ENCODE results near the gene HSPB9. TPM values are rescaled to one million over a fixed set of nuclear protein-coding genes. Genes with fewer than 3 reads are reported as not detected.

HSPB9 gene
- total and polyA plus RNA-seq, 10 of the 15 experiments (the other 5 are each of a cell fraction or from before 2014, with no cell fraction given) = 0.04 to 0.40 (median 0.11) TPM; not detected in 7

DNA sequence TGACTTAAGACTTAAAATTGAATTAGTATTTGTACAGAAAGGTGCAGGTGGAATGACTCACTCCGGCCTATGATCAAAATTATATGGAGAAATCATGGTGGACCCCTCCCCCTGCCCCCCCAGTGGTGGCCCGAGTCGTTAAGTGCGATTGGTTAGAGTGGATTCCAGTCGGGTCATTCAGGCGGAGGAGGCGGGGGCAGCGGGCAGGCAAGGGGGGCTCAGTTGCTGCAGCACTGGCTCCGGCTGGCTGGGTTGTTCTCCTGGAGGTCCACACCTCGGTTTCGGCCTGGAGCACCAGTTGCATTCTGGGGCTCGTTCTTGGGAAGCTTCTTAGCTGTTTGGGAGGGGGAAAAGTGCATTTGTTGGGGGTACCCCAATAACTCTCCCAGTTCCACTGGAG lies 3.0 kb downstream of the HSPB9 start:
- Histone ChIP-seq H3K4me2 (ENCODE audit: control insufficient read depth, insufficient read depth) (no peak overlapping the region), H4K20me1 (ENCODE audit: control insufficient read depth, insufficient read depth) (no peaks in the 10 kb centered on the region; the same call in 1 of the 2 replicates), H3K4me1 (ENCODE audit: control insufficient read depth, insufficient read depth, low read length) (no peaks in the 10 kb centered on the region), H2AFZ (ENCODE audit: control insufficient read depth, low read depth, low read length) (no peak overlapping the region), H3K27ac (ENCODE audit: control insufficient read depth, insufficient read depth) (no peak overlapping the region), H3K79me2 (ENCODE audit: control insufficient read depth, insufficient read depth, low read length) (peaks cover 1% of the 10 kb centered on the region; the same call in 1 of the 2 replicates), H3K36me3 (ENCODE audit: control insufficient read depth in 2 of 2, insufficient read depth in 2 of 2, low read length in 1 of 2) (peaks cover 27 to 40% of the 10 kb centered on the region in 2 experiments), H3K9ac (ENCODE audit: control insufficient read depth, insufficient read depth, low read length) (no peak overlapping the region), H3K4me3 (no peak overlapping the region), H3K9me3 (replicated peaks; ENCODE audit: control insufficient read depth, insufficient read depth, low read length) (no peaks in the 10 kb centered on the region), H3K27me3 (replicated peaks in 1 of 2; ENCODE audit: control insufficient read depth in 2 of 2, insufficient read depth in 2 of 2, low read length in 1 of 2) (no peaks in the 10 kb centered on the region)
- RAD21 ChIA-PET (ENCODE audit: unreplicated experiment) = interaction anchor here (1.0 to 2.3 kb wide), 2 partner anchors 27 to 55 kb away, joined by 3 to 8 read pairs; partner anchors contain the start of gene KCNH4
- in situ Hi-C loops (cut with MboI) = no loop called here
- CTCF ChIA-PET = interaction anchor here (0.6 to 2.1 kb wide), 3 partner anchors 56 to 105 kb away, joined by 3 to 5 read pairs (median 3); partner anchors contain the start of gene NKIRAS2
- over 99% methylated on average over 12 of the region's 12 CpGs for WGBS (ENCODE audit: insufficient coverage, insufficient replicate concordance, low lambda C conversion rate, missing lambda C conversion rate)
- SMC1A ChIA-PET (ENCODE audit: uncharacterized antibody, unreplicated experiment) = interaction anchor here (1.7 kb wide), 1 partner anchor 56 kb away, joined by 7 read pairs; the partner anchor contains the start of gene KCNH4
- no TSS peak for BruUV-seq (replicated peaks)
- no peak for DNase-seq (ENCODE audit: low read depth, low spot score)
- ATAC-seq = no peak
- no peak for FAIRE-seq
- POLR2A ChIA-PET = no interaction called here
- intact Hi-C loops (cut with micrococcal nuclease; ENCODE audit: unreplicated experiment) = no loop called here
- TF ChIP-seq MXI1 (IDR thresholded peaks at IDR 0.05; ENCODE audit: low read depth, low read length) (no peak), SPI1 (IDR thresholded peaks at IDR 0.05; ENCODE audit: borderline replicate concordance, insufficient read depth, low read depth, low read length) (no peak), STAT3 (IDR thresholded peaks at IDR 0.05; ENCODE audit: low read depth, low read length) (no peak), MYC (IDR thresholded peaks at IDR 0.05; ENCODE audit: insufficient read depth, insufficient read length, insufficient replicate concordance, low read length, severe bottlenecking) (no peak), CREB1 (IDR thresholded peaks at IDR 0.05; ENCODE audit: low read depth) (no peak), ZBED1 (IDR thresholded peaks at IDR 0.05; ENCODE audit: borderline replicate concordance) (no peak), SUZ12 (IDR thresholded peaks at IDR 0.05; ENCODE audit: unreplicated experiment) (no peak), RFX5 (IDR thresholded peaks at IDR 0.05; ENCODE audit: low read depth, low read length) (no peak)
- TF ChIP-seq, protein P1, sequence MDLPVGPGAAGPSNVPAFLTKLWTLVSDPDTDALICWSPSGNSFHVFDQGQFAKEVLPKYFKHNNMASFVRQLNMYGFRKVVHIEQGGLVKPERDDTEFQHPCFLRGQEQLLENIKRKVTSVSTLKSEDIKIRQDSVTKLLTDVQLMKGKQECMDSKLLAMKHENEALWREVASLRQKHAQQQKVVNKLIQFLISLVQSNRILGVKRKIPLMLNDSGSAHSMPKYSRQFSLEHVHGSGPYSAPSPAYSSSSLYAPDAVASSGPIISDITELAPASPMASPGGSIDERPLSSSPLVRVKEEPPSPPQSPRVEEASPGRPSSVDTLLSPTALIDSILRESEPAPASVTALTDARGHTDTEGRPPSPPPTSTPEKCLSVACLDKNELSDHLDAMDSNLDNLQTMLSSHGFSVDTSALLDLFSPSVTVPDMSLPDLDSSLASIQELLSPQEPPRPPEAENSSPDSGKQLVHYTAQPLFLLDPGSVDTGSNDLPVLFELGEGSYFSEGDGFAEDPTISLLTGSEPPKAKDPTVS (IDR thresholded peaks at IDR 0.05; ENCODE audit: low read depth, low read length) = no peak
- TF ChIP-seq, protein P2, sequence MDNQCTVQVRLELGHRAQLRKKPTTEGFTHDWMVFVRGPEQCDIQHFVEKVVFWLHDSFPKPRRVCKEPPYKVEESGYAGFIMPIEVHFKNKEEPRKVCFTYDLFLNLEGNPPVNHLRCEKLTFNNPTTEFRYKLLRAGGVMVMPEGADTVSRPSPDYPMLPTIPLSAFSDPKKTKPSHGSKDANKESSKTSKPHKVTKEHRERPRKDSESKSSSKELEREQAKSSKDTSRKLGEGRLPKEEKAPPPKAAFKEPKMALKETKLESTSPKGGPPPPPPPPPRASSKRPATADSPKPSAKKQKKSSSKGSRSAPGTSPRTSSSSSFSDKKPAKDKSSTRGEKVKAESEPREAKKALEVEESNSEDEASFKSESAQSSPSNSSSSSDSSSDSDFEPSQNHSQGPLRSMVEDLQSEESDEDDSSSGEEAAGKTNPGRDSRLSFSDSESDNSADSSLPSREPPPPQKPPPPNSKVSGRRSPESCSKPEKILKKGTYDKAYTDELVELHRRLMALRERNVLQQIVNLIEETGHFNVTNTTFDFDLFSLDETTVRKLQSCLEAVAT (IDR thresholded peaks at IDR 0.05) = no peak
- TF ChIP-seq, protein P3, sequence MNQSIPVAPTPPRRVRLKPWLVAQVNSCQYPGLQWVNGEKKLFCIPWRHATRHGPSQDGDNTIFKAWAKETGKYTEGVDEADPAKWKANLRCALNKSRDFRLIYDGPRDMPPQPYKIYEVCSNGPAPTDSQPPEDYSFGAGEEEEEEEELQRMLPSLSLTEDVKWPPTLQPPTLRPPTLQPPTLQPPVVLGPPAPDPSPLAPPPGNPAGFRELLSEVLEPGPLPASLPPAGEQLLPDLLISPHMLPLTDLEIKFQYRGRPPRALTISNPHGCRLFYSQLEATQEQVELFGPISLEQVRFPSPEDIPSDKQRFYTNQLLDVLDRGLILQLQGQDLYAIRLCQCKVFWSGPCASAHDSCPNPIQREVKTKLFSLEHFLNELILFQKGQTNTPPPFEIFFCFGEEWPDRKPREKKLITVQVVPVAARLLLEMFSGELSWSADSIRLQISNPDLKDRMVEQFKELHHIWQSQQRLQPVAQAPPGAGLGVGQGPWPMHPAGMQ (IDR thresholded peaks at IDR 0.05; ENCODE audit: borderline replicate concordance) = no peak
- TF ChIP-seq, protein P4, sequence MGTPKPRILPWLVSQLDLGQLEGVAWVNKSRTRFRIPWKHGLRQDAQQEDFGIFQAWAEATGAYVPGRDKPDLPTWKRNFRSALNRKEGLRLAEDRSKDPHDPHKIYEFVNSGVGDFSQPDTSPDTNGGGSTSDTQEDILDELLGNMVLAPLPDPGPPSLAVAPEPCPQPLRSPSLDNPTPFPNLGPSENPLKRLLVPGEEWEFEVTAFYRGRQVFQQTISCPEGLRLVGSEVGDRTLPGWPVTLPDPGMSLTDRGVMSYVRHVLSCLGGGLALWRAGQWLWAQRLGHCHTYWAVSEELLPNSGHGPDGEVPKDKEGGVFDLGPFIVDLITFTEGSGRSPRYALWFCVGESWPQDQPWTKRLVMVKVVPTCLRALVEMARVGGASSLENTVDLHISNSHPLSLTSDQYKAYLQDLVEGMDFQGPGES (IDR thresholded peaks at IDR 0.05) = no peak
- TF ChIP-seq, protein P5, sequence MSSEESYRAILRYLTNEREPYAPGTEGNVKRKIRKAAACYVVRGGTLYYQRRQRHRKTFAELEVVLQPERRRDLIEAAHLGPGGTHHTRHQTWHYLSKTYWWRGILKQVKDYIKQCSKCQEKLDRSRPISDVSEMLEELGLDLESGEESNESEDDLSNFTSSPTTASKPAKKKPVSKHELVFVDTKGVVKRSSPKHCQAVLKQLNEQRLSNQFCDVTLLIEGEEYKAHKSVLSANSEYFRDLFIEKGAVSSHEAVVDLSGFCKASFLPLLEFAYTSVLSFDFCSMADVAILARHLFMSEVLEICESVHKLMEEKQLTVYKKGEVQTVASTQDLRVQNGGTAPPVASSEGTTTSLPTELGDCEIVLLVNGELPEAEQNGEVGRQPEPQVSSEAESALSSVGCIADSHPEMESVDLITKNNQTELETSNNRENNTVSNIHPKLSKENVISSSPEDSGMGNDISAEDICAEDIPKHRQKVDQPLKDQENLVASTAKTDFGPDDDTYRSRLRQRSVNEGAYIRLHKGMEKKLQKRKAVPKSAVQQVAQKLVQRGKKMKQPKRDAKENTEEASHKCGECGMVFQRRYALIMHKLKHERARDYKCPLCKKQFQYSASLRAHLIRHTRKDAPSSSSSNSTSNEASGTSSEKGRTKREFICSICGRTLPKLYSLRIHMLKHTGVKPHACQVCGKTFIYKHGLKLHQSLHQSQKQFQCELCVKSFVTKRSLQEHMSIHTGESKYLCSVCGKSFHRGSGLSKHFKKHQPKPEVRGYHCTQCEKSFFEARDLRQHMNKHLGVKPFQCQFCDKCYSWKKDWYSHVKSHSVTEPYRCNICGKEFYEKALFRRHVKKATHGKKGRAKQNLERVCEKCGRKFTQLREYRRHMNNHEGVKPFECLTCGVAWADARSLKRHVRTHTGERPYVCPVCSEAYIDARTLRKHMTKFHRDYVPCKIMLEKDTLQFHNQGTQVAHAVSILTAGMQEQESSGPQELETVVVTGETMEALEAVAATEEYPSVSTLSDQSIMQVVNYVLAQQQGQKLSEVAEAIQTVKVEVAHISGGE (CRISPR knock-in tag; IDR thresholded peaks at IDR 0.05) = no peak
- TF ChIP-seq, protein P6, sequence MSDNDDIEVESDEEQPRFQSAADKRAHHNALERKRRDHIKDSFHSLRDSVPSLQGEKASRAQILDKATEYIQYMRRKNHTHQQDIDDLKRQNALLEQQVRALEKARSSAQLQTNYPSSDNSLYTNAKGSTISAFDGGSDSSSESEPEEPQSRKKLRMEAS (IDR thresholded peaks at IDR 0.05; ENCODE audit: low read depth, low read length) = no peak
